Activated naive CD4-positive, alpha-beta T cell treated with anti-CD3 and anti-CD28 coated beads, Interleukin-2, amount 50 U/mL, for 16 hours (primary cell): ENCODE results near the gene SMYD3.

Experiments used
- DNase-seq: peaks from one replicate; pipeline ENCODE4 v3.0.0-alpha.2; 2020

The SMYD3 gene

DNA sequence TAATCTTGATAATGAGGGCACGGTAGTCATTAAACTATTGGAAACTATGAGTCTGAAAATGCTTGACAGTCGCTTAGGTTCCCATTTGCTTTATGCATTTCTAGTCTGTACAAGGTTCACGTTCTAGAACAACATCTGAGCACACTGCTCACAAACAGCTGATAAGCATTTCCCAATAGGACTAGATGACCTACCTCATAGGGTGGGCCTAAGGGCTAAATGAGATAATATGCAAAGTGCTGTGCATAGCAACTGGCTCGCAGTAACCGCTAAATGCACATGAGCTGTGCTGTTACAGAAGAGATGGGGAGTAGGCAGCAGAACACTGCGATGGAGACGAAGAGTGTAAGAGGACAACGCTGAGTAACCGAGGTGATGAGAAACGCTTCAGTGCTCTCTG lies 628.0 kb downstream of the SMYD3 start:
- no peak for DNase-seq

DNA sequence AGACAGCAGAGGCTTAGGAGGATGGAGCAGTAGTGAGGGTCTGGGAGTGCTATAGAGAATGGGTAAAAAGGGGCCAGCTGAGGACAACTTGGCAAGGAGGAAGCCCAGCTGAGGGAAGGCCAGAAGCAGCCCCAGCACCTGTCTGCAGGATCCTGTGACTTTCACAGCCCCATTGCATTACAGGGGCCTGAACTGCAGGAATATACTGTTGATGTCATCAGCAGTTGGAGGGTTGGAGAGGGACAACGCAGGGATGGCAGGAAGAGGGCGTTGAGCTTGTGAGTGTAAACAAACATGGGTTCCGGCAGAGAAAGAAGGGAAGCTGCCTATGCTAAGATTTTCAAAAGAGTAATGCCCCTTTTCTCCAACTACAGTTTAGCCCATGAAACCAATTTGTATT lies 628.5 kb downstream of the SMYD3 start:
- no peak for DNase-seq

DNA sequence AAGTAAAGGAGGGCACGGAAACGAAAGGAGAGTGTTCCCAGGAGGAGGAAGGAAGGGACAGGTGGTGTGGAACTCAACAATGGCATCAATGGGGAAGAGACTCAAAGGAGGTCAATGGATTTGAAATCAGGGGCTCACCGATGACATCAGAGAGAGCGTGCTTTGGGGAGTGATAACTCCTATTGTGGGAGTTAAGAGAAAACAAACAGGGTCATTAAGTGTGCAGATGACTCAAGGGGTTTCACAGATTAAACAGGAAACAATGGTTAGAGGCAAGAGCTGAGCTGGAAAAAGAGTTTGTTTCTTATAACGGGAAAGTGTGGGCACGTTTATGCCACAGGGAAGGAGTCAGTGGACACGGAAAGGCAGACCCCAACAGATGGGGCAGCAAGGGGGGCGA lies 629.1 kb downstream of the SMYD3 start:
- no peak for DNase-seq

DNA sequence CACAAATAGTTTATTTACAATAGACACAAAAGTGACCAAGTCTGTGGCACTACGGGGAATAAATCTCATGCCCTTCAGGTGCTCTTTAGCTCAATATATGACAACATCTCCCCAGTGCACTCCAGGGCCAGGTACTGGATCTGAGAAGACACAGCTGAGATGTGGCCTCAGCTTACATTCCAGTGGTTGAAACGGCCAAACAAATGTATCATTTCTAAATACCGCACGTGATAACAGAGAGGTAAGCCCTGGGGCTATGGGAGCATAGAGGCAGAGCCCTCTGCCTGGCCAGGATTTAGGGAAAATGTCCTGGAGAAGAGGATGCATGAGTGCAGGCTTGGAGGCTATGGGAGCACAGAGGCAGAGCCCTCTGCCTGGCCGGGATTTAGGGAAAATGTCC lies 630.5 kb downstream of the SMYD3 start:
- no peak for DNase-seq

DNA sequence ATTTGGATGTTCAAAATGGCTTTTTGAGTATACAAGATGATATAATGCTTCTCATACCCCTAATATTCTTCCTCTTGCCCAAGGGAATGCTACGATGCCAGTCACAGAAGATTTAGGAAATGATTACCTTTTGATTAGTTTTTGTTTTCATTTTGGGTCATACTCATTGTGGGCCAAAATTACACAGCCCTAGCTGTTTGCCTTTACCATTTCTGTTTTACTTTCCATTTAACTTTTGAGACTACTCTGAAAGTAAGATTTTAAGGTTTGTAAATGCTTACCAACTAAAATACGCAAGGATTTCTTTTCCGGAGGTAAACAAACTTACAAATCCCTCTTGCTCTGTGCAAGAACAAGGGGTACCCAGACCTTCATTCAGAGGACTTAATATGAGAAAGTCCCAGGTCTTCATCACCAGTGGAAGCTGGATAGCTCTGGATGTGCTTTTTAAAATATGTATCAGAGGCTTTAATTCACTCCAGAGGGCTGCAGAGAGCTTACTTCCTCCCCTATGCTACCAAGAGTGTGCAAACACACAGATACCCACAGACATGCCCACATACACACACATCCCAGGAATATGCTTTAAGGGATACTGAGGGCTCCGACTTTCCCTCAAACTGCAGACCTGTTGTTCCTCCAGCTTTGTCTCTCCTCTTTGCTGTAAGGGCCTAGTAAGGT lies 631.4 kb downstream of the SMYD3 start:
- DNase-seq: no peak

DNA sequence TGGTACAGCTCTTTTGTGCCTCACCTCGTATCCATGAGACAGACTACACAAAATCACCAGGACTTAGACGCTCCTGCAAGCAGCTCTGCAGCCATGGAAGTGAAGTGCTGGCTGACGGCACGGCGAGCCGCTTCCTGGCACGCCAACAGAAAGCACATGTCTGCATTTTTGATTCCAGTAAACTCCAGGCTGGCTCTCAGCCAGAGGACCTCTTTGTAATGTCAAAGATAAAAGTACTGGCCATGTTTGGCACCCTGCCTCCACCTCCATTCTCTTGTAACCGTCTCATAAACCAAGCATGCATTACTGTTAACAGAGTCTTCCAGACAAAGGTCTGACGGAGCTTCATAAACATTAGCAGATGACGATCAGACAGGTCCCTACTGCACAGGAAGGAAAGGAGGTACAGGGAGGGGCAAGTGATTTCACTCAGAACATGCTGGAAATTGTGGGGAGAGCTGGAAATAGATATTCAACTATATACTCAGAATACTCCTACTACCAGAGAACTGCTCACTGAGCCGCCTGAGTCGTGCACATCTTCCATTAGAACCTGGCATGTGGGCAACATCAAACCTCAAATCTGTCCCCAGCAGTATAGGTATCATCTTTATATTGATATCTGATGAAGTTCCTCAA lies 632.0 kb downstream of the SMYD3 start:
- no peak for DNase-seq

DNA sequence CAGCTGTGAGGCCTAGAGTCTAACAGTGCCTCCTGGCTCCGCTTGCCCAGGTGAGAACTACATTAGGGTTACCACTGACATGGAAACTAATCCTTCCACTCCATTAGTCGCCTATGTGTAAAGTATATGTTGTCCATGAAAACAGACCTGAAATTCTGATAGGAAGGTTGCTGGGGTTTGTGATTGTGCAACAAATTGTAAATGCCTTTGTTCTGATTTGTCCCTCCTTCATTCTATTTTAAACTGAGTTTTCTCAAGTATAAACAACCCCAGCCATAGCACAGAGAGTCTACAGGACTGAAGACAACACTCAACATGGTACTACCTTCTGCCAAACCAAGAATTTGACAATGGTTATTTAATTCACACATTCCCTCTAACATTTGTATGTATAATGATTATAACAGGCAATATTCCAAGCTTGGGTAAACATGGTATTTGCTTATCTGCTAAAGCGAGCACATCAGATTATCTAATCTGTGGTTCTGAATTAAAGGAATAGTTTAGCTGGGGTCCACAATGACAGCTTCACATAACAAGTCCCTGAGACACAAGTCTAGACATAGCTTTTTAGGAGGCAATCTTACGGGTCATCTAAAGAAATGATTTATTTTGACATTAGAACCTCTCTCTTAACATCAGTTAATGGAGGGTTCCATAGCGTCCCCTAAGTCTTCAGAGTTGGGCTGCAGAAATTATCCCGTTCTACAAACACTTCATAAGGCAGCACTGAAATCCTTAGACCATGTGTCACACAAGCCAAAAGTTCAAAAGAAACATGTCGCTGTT lies 633.0 kb downstream of the SMYD3 start:
- no peak for DNase-seq

DNA sequence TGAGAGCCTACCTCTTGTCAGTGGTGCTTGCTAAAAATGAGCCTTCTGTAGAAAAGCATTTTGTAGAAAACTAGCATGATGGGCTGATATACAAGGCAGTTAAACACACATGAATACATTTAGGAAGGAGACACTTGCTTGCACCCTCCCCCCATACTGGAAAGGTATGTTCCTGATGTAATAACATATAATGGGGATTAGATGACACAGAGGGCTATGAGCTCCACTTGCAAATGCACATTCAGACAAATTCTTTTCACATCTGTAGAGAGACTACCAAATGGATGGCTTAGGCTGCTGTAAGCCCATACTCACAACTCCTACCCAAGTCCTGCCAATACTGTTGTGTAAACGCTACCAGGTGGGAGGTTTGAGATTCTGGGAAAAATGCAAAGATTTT lies 634.0 kb downstream of the SMYD3 start:
- no peak for DNase-seq

DNA sequence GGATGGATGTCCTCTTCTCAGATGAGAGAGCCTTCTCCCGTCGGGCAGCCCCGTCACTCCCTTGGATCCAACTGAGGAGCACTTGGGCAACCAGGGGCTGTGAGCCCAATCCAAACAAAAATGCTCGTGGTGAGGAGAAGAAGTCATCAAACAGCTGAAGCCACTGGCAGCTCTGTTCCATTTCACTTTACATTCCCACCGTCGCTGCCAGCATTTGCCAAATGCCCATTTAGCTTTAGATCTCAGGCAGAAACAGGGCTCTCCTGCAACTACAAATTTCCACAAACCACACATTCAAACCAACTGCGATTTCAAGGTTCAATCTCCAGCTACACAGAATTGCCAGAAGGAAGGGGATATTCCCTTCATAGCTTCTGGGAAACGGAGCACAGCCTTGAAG lies 634.6 kb downstream of the SMYD3 start:
- DNase-seq: no peak

DNA sequence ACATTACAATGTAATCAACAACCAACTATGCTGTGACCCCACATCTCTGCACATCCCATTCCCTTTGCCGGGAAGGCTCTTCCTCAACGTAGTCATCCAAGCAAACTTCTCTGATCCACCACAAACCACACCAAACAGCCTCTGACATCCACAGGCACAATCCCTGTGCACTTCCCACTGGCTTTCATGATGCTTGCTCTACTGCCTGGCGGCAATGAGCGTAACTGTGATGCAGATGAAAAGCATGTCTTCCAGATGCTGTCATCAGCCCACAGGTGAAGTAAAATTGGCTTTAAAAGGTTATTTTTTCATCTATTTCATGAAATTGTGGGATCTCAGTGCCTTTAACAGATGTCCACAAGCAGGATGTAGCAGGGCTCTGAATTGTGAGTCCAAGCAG lies 635.2 kb downstream of the SMYD3 start:
- no peak for DNase-seq

DNA sequence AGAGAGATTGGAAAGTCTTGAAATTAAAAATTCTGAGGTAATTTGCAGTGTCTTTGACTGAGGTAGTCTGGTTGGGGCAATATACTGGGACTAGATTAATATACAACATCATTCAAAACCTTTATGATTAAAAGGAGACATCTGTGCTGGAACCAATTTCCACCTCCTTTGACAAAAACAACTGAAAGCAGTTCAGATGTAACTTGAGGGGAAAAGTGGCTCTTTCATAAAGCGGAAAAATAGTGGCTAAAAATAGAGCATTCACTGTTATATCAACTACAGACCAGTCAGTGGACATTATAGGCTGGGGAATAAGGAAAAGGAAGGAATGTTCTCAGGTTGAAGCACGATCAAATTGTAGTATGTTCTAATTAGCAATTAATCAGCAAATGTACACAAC lies 635.9 kb downstream of the SMYD3 start:
- DNase-seq: no peak

DNA sequence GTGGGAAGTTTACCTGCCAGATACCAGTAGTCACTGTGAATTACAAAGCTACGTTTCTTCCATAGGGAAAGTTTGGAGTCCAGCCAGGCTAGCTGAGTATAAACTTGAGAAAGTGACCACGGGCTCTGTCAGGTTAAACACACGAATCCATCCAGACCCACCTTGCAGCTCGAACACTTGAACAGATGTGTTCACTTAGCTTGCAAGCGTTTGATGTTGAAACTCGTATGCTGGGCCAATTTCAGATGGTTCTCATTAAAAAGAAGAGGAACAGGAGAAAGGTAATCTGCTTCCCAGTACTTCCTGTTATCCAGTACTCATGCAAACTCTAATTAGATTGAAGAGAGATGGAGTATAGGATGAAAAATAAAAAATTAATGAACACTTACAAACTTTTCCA lies 636.4 kb downstream of the SMYD3 start:
- no peak for DNase-seq

DNA sequence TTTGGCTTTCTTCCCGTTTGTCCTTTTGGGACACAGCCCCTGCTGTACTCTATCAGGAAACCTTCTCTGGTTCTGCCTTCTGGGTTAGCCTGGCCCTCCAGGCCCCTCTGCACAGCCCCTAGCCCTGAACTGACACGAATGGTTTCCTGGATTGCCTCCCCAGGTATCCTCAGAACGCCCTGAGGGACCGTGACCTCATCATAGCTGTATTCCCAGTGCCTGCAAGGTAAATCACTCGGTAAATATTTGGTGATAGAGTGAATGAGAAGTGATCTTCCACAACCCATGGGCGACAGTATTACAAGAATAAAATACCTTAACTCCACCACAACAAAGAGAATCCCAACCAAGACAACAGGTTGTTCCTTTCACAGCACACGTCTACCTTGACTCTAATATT lies 637.2 kb downstream of the SMYD3 start:
- no peak for DNase-seq

DNA sequence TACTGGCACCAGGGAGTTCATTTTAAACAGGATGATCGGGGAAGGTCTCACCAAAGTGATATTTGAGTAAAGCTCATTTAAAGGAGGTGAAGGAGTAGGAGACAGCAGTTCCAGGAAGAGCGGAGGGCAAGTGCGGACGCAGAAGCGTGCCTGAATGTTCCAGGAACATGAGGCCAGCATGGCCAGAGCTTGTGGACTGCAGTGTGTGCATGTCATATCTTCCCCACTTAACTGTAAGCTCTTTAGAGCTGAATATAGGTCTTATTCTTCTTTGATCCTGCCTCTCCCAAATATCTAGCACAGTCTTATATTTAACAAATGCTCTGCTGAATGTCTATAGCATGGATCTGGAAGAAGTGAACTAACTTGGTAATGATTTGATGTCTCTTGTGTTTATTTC lies 639.3 kb downstream of the SMYD3 start:
- no peak for DNase-seq

DNA sequence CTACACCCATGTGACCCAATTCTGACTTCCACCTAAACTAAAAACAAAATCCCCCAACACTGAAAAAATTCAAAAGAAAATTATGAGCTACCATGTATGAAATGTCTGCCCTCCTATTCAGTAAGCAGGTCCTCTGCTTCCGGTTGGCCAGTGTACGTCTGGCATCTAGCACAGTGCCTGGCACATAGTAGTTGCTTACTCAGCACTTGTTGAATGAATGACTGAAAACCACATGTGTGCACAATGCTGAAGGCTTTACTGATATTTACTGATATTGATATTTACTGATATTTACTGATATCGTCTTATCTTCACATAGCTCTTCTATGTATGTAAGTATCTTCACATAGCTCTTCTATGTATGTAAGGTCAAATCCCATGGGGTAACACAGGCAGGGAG lies 642.2 kb downstream of the SMYD3 start:
- no peak for DNase-seq

DNA sequence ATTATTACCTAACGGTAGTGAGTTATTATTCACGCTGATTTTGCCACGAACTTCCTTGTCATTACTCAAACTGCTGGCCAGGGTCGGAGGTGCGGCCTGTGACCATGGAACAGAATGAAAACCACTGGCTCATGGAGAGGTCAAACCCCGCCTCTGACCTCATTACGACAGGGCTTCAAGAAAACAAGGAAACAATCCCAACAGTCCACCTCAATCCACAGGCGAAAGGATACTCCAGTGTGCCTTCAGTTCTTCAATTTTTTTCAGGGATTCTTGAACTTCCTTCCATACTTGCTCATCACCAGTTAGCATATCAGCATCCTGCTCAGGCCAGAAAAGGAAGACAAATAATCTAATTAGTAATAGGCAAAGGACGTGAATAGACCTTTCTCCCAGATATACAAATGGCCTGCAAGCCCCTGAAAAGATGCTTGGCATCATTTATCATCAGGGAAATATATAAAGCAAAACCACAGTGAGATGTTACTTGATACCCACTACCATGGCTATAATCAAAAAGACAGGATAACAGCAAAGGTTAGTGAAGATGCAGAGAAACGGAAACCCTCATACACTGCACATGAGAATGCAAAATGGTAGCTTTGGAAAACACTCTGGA lies 643.4 kb downstream of the SMYD3 start:
- no peak for DNase-seq

DNA sequence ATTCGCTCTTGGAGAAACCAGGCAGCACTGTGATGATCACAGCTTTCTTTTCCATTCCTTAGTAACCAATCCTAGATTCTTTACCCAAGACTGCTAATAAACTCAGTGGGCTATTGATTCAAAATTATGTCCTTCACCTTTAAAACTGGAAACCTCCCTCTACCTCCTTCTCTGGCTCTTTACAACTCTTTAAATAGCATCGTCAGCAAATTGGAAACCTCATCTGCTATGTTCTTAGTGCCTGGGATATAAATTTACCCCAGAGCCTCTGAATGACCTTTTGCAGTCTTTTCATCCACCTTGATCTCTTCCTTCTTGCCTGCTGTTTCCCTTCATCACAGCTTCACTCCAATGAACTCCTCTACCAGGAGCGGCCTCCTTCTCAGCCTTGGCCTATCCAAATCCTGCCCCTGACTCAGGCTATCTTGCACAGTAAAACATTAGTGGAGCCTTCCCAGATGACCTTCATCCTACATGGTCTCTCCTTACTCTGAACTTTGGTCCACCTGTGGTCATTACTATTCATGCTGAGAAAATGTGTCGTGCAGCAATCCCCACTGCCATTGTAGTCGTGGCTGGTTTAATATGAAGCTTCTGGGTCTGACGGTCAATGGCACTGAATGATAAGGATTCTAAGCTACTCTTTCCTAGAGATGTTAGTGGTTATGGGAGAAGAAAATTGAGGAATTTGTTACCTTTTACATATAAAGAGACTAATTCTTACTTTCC lies 644.1 kb downstream of the SMYD3 start:
- DNase-seq: no peak

DNA sequence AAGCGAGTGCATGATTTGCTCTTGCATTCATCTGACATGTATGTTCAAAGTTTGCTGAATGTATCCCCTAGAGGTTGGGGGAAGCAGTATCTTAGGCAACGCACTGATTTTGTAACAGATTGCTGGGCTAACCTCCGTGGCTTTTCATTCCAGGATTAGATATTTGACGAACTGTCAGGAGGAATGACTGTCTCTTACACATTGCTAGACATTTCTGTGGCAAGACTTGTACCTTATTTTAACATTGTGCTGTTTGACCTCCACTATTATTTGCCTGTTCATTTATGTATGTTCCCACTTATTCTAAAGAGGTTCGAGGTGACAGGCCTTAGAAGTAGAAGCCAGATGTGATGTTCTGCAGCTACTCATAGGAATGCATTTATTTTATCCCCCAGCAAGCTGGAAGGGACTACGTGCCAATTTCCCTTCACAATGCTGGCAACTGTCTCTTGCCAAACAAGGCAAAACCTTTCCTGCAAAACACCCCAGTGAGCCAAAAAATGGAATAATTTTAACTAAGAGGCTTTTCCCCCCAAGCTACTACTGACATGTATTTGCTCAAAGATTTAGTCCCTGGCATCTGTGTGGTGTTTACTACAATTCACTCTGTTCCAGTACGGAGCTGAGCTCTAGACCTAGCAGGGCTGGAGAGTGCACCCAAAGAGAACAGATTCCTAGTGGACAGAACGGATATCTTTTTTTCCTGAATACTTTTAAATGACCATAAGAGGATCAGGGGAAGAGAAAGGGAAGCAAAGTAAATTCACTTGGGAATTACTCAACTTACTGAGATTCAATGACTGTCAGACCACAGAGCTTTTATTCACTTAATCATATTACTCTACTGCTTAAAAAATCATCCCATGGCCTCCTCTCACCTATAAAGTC lies 646.2 kb downstream of the SMYD3 start:
- DNase-seq: no peak

DNA sequence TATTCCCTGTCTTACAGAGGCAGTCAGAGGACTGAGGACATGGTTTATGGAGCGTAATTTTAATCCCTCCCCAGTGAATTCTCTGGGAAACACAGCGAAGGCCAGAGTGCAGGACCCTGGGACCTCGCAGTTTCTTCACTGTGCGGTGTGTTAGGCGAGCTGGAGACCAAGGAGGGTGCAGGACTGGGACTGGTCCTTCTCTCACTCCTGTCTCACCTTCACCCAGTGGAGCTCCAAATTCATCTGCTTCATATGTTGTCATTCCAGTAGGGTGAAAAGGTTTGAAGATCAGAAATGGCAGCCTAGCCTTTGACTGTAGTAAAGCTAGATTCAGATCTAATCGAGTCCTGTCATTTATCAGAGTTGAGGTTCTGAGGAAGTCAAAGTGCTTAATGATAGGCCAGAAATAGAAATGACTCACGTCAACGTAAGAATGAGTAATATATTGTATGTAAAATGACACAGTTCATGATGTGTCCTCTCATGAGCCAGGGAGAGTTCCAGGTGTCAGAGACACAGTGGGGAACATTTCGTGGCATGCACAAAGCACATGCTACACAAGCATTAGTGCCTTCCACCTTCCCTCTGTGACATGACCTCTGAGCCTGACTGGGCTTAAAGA lies 647.5 kb downstream of the SMYD3 start:
- no peak for DNase-seq

DNA sequence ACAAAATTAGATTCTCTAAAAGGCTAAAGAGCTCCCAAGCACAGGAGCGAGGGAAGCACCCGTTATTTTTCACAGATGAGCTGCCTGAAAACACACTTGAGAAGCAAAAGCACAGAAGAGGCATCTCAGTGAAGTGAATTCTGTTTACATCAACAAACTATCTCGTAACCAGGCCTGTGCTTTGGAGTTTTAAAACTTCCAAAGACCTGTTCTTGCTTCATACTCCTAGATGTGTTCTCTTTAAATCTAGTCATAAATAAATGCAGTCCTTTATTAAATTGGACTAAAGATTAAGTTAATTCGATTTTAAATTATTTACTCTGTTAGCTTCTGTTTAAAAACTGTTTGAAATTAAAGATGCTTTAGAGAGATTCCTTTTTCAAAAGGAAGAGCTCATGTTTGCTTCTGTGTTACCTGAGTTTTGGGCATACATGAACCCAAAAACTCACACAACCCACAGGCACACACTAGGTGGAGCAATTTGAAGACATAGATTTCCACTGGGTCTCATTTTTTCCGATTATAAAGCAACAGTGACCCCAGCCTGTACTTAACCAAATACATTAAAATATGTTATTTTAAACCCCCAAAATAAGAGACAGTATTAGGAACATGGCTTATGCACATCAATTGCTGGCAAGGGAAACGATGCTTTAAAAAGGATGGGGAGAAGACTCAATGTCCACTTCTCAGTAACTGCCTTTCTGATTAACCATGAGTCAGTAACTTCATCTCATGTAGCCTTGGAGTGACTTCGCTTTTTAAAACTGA lies 648.2 kb downstream of the SMYD3 start:
- DNase-seq: no peak
